Measurements from ENCODE around the gene KAT8. TPM values are rescaled to one million over a fixed set of nuclear protein-coding genes. Genes with fewer than 3 reads are reported as not detected.

The KAT8 gene
- total and polyA plus RNA-seq, 4 donors = 15.9 to 37.4 (median 19.6) TPM

GRCh38 chr16:31113121-31114120 is 4.0 kb upstream of the KAT8 start:
- DNase-seq (ENCODE audit: low spot score) = no peak
- WGBS = 60% methylated on average over 5 of the region's 5 CpGs
- H3K9ac ChIP-seq (ENCODE audit: low read depth in 1 of 2, low read length in 2 of 2) = peak overlapping the region; percentile 22 to 45
- H3K36me3 ChIP-seq (ENCODE audit: control insufficient read depth in 4 of 4, insufficient read depth in 3 of 4, low read depth in 1 of 4, low read length in 3 of 4) = peaks cover 0 to 10% (median 6%) of the 10 kb centered on the region in 4 donors
- no peaks in the 10 kb centered on the region for H3K9me3 ChIP-seq (ENCODE audit: control insufficient read depth in 4 of 4, low read length in 3 of 4)
- H3K4me3 ChIP-seq (ENCODE audit: low read depth in 1 of 3, low read length in 3 of 3) = no peak overlapping the region
- TF ChIP-seq RXRA (IDR thresholded peaks at IDR 0.05) (peak; percentile 45 to 67), NR2F2 (IDR thresholded peaks at IDR 0.05) (no peak), TAF1 (conservative IDR thresholded peaks at IDR 0.05) (no peak), GABPA (IDR thresholded peaks at IDR 0.05 in 1 of 2, conservative IDR thresholded peaks at IDR 0.05 in 1 of 2) (peak in 1 of 2 donors; percentile 72), HNF4A (conservative IDR thresholded peaks at IDR 0.05) (peak; percentile 42 to 51), RAD21 (IDR thresholded peaks at IDR 0.05) (peak in 1 of 2 donors; percentile 11), SP1 (IDR thresholded peaks at IDR 0.05) (peak; percentile 67), ATF3 (IDR thresholded peaks at IDR 0.05) (no peak), EGR1 (IDR thresholded peaks at IDR 0.05; ENCODE audit: low read depth in 2 of 2) (peak in 1 of 2 donors; percentile 36)
- TF ChIP-seq, protein P1, sequence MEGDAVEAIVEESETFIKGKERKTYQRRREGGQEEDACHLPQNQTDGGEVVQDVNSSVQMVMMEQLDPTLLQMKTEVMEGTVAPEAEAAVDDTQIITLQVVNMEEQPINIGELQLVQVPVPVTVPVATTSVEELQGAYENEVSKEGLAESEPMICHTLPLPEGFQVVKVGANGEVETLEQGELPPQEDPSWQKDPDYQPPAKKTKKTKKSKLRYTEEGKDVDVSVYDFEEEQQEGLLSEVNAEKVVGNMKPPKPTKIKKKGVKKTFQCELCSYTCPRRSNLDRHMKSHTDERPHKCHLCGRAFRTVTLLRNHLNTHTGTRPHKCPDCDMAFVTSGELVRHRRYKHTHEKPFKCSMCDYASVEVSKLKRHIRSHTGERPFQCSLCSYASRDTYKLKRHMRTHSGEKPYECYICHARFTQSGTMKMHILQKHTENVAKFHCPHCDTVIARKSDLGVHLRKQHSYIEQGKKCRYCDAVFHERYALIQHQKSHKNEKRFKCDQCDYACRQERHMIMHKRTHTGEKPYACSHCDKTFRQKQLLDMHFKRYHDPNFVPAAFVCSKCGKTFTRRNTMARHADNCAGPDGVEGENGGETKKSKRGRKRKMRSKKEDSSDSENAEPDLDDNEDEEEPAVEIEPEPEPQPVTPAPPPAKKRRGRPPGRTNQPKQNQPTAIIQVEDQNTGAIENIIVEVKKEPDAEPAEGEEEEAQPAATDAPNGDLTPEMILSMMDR (IDR thresholded peaks at IDR 0.05; ENCODE audit: low read depth, low read length, missing input control) = no peak
- TF ChIP-seq, protein P2, sequence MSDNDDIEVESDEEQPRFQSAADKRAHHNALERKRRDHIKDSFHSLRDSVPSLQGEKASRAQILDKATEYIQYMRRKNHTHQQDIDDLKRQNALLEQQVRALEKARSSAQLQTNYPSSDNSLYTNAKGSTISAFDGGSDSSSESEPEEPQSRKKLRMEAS (IDR thresholded peaks at IDR 0.05) = peak; percentile 68
- H3K4me1 ChIP-seq (ENCODE audit: control insufficient read depth in 4 of 4, insufficient read depth in 4 of 4, low read length in 3 of 4) = peaks cover 28 to 65% (median 48%) of the 10 kb centered on the region in 4 donors
- H3K27ac ChIP-seq (ENCODE audit: low read depth in 1 of 2, low read length in 2 of 2) = peak overlapping the region; percentile 67 to 84
- H3K27me3 ChIP-seq (ENCODE audit: control insufficient read depth in 4 of 4, insufficient read depth in 4 of 4, low read length in 3 of 4) = no peaks in the 10 kb centered on the region

GRCh38 chr16:31114468-31114867 is 3.0 kb upstream of the KAT8 start:
- 60% methylated on average over 8 of the region's 8 CpGs for WGBS
- H3K4me3 ChIP-seq (ENCODE audit: low read depth in 1 of 3, low read length in 3 of 3) = no peak overlapping the region
- no peaks in the 10 kb centered on the region for H3K27me3 ChIP-seq (ENCODE audit: control insufficient read depth in 4 of 4, insufficient read depth in 4 of 4, low read length in 3 of 4)
- no peak overlapping the region for H3K9ac ChIP-seq (ENCODE audit: low read depth in 1 of 2, low read length in 2 of 2)
- no peak for TF ChIP-seq NR2F2 (IDR thresholded peaks at IDR 0.05)
- no peak for TF ChIP-seq ZBTB33 (IDR thresholded peaks at IDR 0.05)
- TF ChIP-seq HNF4A (conservative IDR thresholded peaks at IDR 0.05) = no peak
- no peak for TF ChIP-seq HNF4G (IDR thresholded peaks at IDR 0.05)
- no peak for TF ChIP-seq FOXA2 (IDR thresholded peaks at IDR 0.05)
- TF ChIP-seq EGR1 (IDR thresholded peaks at IDR 0.05; ENCODE audit: low read depth in 2 of 2) = no peak
- TF ChIP-seq ATF3 (IDR thresholded peaks at IDR 0.05) = no peak
- TF ChIP-seq GABPA (IDR thresholded peaks at IDR 0.05 in 1 of 2, conservative IDR thresholded peaks at IDR 0.05 in 1 of 2) = no peak
- no peak for TF ChIP-seq TAF1 (conservative IDR thresholded peaks at IDR 0.05)
- TF ChIP-seq, protein P2 (IDR thresholded peaks at IDR 0.05) = no peak
- no peak for TF ChIP-seq FOXA1 (IDR thresholded peaks at IDR 0.05)
- no peak for TF ChIP-seq SP1 (IDR thresholded peaks at IDR 0.05)
- TF ChIP-seq YY1 (IDR thresholded peaks at IDR 0.05) = no peak
- TF ChIP-seq RXRA (IDR thresholded peaks at IDR 0.05) = no peak
- no peak for TF ChIP-seq RAD21 (IDR thresholded peaks at IDR 0.05)
- no peak for TF ChIP-seq JUND (IDR thresholded peaks at IDR 0.05)
- TF ChIP-seq REST (IDR thresholded peaks at IDR 0.05) = no peak
- H3K27ac ChIP-seq (ENCODE audit: low read depth in 1 of 2, low read length in 2 of 2) = peak overlapping the region; percentile 67 to 84
- DNase-seq (ENCODE audit: low spot score) = no peak
- H3K9me3 ChIP-seq (ENCODE audit: control insufficient read depth in 4 of 4, low read length in 3 of 4) = no peaks in the 10 kb centered on the region
- peaks cover 0 to 10% (median 6%) of the 10 kb centered on the region in 4 donors for H3K36me3 ChIP-seq (ENCODE audit: control insufficient read depth in 4 of 4, insufficient read depth in 3 of 4, low read depth in 1 of 4, low read length in 3 of 4)
- peaks cover 29 to 64% (median 45%) of the 10 kb centered on the region in 4 donors for H3K4me1 ChIP-seq (ENCODE audit: control insufficient read depth in 4 of 4, insufficient read depth in 4 of 4, low read length in 3 of 4)
